Trophoblast cell (in vitro differentiated cells and primary cell): ENCODE data around the gene CRADD.

Experiments
- DNase-seq, 2 donors: peaks; one replicate each; pipeline ENCODE4 v3.0.0-alpha.2; 2016
- H2AFZ ChIP-seq: 2 replicates; pipeline ENCODE4 v1.6.1; 2013; ENCODE audit warnings: low read length, moderate library complexity, mild to moderate bottlenecking; ENCODE audit not compliant: insufficient read depth, poor library complexity
- H2AK5ac ChIP-seq: 2 replicates; pipeline ENCODE4 v1.6.1; 2013; ENCODE audit warnings: mild to moderate bottlenecking, low read length
- H2BK120ac ChIP-seq: 2 replicates; pipeline ENCODE4 v1.6.1; 2013; ENCODE audit warnings: low read length, mild to moderate bottlenecking, moderate library complexity; ENCODE audit not compliant: insufficient read depth, poor library complexity
- H2BK12ac ChIP-seq: 2 replicates; pipeline ENCODE4 v1.6.1; 2013; ENCODE audit warnings: mild to moderate bottlenecking, low read length, moderate library complexity
- H2BK5ac ChIP-seq: 2 replicates; pipeline ENCODE4 v1.6.1; 2013; ENCODE audit warnings: low read length, low read depth, moderate library complexity, mild to moderate bottlenecking; ENCODE audit not compliant: poor library complexity
- H3K14ac ChIP-seq: 2 replicates; pipeline ENCODE4 v1.6.1; 2013; ENCODE audit warnings: mild to moderate bottlenecking, low read length
- H3K18ac ChIP-seq: 2 replicates; pipeline ENCODE4 v1.6.1; 2013; ENCODE audit warnings: mild to moderate bottlenecking, low read length
- H3K23ac ChIP-seq: 2 replicates; pipeline ENCODE4 v1.6.1; 2013; ENCODE audit warnings: low read length
- H3K27ac ChIP-seq: 2 replicates; pipeline ENCODE4 v1.5.1; 2013; ENCODE audit warnings: low read depth, mild to moderate bottlenecking, inconsistent platforms, low read length, moderate library complexity
- H3K27me3 ChIP-seq: 2 replicates; pipeline ENCODE4 v1.6.1; 2013; ENCODE audit warnings: inconsistent platforms, mild to moderate bottlenecking, low read length, moderate library complexity; ENCODE audit not compliant: insufficient read depth
- H3K36me3 ChIP-seq, 2 experiments: 1 replicate in 1 of 2; 2 replicates in 1 of 2; pipeline ENCODE4 v1.6.1; 2013; ENCODE audit warnings: low read length in 2 of 2, mild to moderate bottlenecking in 2 of 2, moderate library complexity in 1 of 2; ENCODE audit not compliant: insufficient read depth in 2 of 2, control insufficient read depth in 1 of 2
- H3K4ac ChIP-seq: 2 replicates; pipeline ENCODE4 v1.6.1; 2013; ENCODE audit warnings: low read depth, mild to moderate bottlenecking, low read length, moderate library complexity
- H3K4me1 ChIP-seq, 2 experiments: 1 replicate in 1 of 2; 2 replicates in 1 of 2; pipeline ENCODE4 v1.6.1; 2013; ENCODE audit warnings: low read length in 2 of 2, mild to moderate bottlenecking in 2 of 2, moderate library complexity in 1 of 2; ENCODE audit not compliant: insufficient read depth in 2 of 2, control insufficient read depth in 1 of 2
- H3K4me2 ChIP-seq: 2 replicates; pipeline ENCODE4 v1.6.1; 2013; ENCODE audit warnings: inconsistent platforms, mild to moderate bottlenecking, low read length, moderate library complexity
- H3K4me3 ChIP-seq: 2 replicates; pipeline ENCODE4 v1.5.1; 2013; ENCODE audit warnings: mild to moderate bottlenecking, low read depth, low read length, inconsistent platforms
- H3K79me1 ChIP-seq: one replicate; pipeline ENCODE4 v1.6.1; 2013; ENCODE audit warnings: low read length
- H3K79me2 ChIP-seq: 2 replicates; pipeline ENCODE4 v1.6.1; 2013; ENCODE audit warnings: low read length, mild to moderate bottlenecking; ENCODE audit not compliant: control insufficient read depth, insufficient read depth, poor library complexity
- H3K9ac ChIP-seq: 2 replicates; pipeline ENCODE4 v1.6.1; 2013; ENCODE audit warnings: mild to moderate bottlenecking, low read length
- H3K9me3 ChIP-seq: 2 replicates; pipeline ENCODE4 v1.6.1; 2013; ENCODE audit warnings: low read depth, mild to moderate bottlenecking, control low read depth, inconsistent platforms, low read length; ENCODE audit not compliant: insufficient read depth
- H4K12ac ChIP-seq: 2 replicates; pipeline ENCODE4 v1.6.1; 2013; ENCODE audit warnings: low read depth, mild to moderate bottlenecking, low read length, moderate library complexity
- H4K8ac ChIP-seq: 2 replicates; pipeline ENCODE4 v1.6.1; 2013; ENCODE audit warnings: low read depth, mild to moderate bottlenecking, low read length, moderate library complexity
- H4K91ac ChIP-seq: one replicate; pipeline ENCODE4 v1.6.1; 2013; ENCODE audit warnings: low read depth, mild to moderate bottlenecking, low read length, moderate library complexity
- WGBS: extraction: QIAGEN DNeasy Blood & Tissue Kit; methylation state at CpG from one replicate; pipeline ENCODE4 v1.1.7; 2013; ENCODE audit warnings: missing lambda C conversion rate; ENCODE audit not compliant: insufficient read length, insufficient coverage; ENCODE audit errors: extremely low coverage; 5-methylcytosine and 5-hydroxymethylcytosine counted together

The CRADD gene

DNA sequence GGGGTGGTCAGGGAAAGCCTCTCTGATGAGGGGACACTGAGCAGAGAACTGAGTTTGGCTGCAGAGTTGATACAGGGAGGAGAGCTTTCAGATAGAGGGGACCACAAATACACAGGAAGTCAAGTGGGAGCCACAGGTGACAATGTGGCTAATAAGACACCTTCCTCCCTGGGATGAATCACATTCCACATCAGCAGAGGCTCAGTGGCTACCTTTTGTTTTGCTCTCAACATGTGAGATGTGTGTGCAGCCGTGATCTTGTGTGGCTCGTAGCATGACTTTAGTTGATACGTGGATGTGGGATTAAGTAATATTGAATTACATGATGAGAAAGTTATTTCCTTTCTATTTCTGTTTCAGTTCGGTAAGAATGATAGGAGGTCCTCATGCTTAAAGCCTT lies 7.5 kb downstream of the CRADD start:
- no peak overlapping the region for H2BK12ac ChIP-seq
- H2AK5ac ChIP-seq = no peak overlapping the region
- no CpG with 5 or more reads among the region's 4 CpGs for WGBS
- no peak overlapping the region for H3K14ac ChIP-seq
- no peak overlapping the region for H3K27ac ChIP-seq
- no peak overlapping the region for H3K18ac ChIP-seq
- no peak overlapping the region for H2AFZ ChIP-seq
- H3K4me2 ChIP-seq = no peak overlapping the region
- no peaks in the 10 kb centered on the region for H3K79me1 ChIP-seq
- DNase-seq = no peak
- no peak overlapping the region for H4K91ac ChIP-seq
- no peaks in the 10 kb centered on the region for H3K9me3 ChIP-seq
- H4K8ac ChIP-seq = no peak overlapping the region
- H3K79me2 ChIP-seq = no peaks in the 10 kb centered on the region
- H4K12ac ChIP-seq = no peak overlapping the region
- H3K36me3 ChIP-seq = no peaks in the 10 kb centered on the region
- H3K27me3 ChIP-seq = no peaks in the 10 kb centered on the region
- H3K4me1 ChIP-seq = peaks cover 0 to 4% of the 10 kb centered on the region in 2 experiments
- H3K23ac ChIP-seq = no peak overlapping the region
- no peak overlapping the region for H3K4me3 ChIP-seq
- no peak overlapping the region for H3K9ac ChIP-seq
- H3K4ac ChIP-seq = no peak overlapping the region
- no peak overlapping the region for H2BK120ac ChIP-seq
- no peak overlapping the region for H2BK5ac ChIP-seq

DNA sequence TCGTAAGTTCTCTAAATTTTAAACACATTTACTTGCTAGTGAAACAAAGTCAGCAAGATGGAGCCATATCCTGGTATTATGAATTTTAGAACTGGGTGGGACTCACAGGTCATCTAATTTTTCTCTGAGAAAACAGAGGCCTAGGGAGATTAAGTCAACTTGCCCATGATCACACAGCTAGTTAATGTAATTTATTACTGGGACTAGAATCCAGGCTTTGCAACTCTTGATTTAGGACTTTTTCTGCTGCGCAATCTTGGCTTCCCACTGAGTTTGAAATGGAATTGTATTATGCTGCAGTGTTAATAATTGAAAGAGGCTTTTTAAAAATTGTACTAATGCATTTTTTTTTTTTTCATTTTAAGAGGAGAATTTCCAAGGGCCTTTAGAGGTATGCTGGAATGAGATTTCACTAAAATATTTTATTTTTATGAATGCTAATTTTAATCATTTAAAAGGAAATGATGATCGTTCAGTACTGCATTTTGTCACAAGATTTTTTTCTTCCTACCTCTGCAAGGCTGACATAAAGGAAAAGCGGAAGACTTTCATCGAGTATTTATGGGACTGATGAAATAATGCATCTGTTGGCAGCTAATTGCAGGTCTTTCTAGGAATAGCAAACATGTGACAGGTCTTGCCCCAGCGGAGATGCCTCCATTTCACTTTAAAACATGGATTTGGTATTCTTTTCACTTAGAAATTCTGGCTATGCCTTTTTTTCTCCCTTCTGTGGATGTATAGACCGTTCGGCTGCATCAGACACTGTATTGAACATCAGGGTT lies 9.6 kb downstream of the CRADD start:
- no peak overlapping the region for H4K12ac ChIP-seq
- H2BK5ac ChIP-seq = no peak overlapping the region
- H3K9ac ChIP-seq = no peak overlapping the region
- no peak overlapping the region for H2BK12ac ChIP-seq
- H3K79me1 ChIP-seq = no peaks in the 10 kb centered on the region
- no CpG with 5 or more reads among the region's 8 CpGs for WGBS
- no peaks in the 10 kb centered on the region for H3K9me3 ChIP-seq
- no peak overlapping the region for H3K4me3 ChIP-seq
- no peak overlapping the region for H3K4ac ChIP-seq
- no peak overlapping the region for H3K23ac ChIP-seq
- no peak overlapping the region for H2AFZ ChIP-seq
- no peak overlapping the region for H4K91ac ChIP-seq
- H2BK120ac ChIP-seq = no peak overlapping the region
- H2AK5ac ChIP-seq = no peak overlapping the region
- H3K18ac ChIP-seq = no peak overlapping the region
- H4K8ac ChIP-seq = no peak overlapping the region
- no peak overlapping the region for H3K14ac ChIP-seq
- no peaks in the 10 kb centered on the region for H3K36me3 ChIP-seq
- H3K27me3 ChIP-seq = no peaks in the 10 kb centered on the region
- H3K4me2 ChIP-seq = no peak overlapping the region
- no peak overlapping the region for H3K27ac ChIP-seq
- peaks cover 0 to 4% of the 10 kb centered on the region in 2 experiments for H3K4me1 ChIP-seq
- no peaks in the 10 kb centered on the region for H3K79me2 ChIP-seq
- DNase-seq = no peak

DNA sequence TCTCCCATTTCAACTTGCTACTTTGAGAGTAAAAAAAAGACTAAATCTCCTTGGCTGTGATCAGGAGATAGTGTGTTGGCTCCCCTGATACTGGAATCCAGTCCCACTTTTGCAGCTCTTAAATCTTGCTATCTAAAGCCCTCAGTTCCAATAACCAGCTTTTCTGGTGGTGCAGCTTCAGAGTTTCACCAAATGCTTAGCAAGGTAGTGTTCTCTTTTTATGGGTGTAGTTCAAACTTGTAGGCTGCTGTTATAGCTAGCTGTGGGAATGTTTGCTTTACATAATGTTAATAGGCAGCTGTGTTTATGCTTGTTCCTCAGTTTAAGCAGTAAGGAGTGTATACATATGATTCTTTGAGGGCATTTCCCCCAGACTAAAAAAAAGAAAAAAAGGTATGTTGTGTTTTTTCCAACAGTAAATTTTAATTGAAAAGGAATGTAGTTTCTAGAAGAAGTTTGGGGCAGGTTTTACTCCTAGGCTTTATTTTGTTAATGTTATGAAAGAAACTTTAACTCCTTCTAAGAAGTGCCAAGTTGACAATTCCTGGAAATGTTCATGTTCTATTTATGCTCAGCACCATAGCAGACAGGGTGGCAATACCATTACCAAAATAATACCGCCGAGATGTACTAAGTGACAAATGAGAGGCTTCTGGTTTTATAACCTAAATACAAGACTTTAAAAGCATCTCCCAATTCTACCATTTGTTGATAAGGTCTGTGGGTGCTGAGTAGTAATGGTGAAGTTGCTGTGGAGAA lies 12.1 kb downstream of the CRADD start:
- H3K14ac ChIP-seq = no peak overlapping the region
- peaks cover 0 to 4% of the 10 kb centered on the region in 2 experiments for H3K4me1 ChIP-seq
- H3K9ac ChIP-seq = no peak overlapping the region
- no peak overlapping the region for H4K12ac ChIP-seq
- H2BK5ac ChIP-seq = peak overlapping the region; percentile 21
- no peaks in the 10 kb centered on the region for H3K27me3 ChIP-seq
- H3K9me3 ChIP-seq = no peaks in the 10 kb centered on the region
- no peak for DNase-seq
- H4K91ac ChIP-seq = no peak overlapping the region
- H2BK120ac ChIP-seq = no peak overlapping the region
- H3K27ac ChIP-seq = peak overlapping the region; percentile 44
- peak overlapping the region; percentile 40 for H3K4me2 ChIP-seq
- H2AFZ ChIP-seq = peak overlapping the region; percentile 41
- H3K18ac ChIP-seq = no peak overlapping the region
- H3K79me2 ChIP-seq = no peaks in the 10 kb centered on the region
- H3K4ac ChIP-seq = no peak overlapping the region
- H4K8ac ChIP-seq = no peak overlapping the region
- H3K36me3 ChIP-seq = no peaks in the 10 kb centered on the region
- H3K79me1 ChIP-seq = no peaks in the 10 kb centered on the region
- no peak overlapping the region for H3K23ac ChIP-seq
- WGBS = no CpG with 5 or more reads among the region's 2 CpGs
- H2AK5ac ChIP-seq = no peak overlapping the region
- no peak overlapping the region for H3K4me3 ChIP-seq
- no peak overlapping the region for H2BK12ac ChIP-seq

DNA sequence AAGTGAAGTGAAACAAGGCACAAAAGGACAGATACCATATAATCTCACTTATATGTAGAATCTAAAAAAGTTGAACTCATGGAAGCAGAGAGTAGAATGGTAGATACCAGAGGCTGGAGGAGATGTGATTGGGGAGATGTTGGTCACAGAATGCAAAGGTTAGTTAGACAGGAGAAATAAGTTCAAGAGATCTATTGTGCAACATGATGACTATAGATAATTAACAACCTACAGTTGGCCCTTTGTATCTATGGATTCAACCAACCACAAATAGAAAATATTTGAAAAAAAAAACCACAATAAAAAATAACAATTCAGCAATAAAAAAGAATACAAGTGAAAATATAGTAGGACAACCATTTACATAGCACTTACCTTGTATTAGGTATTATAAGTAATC lies 19.3 kb downstream of the CRADD start:
- Histone ChIP-seq H4K12ac (no peak overlapping the region), H3K9ac (no peak overlapping the region)

More for the DNA sequence above, 19.3 kb downstream of the CRADD start:
- Histone ChIP-seq H3K18ac (no peak overlapping the region), H3K23ac (no peak overlapping the region), H4K91ac (no peak overlapping the region), H2BK12ac (no peak overlapping the region), H2BK120ac (no peak overlapping the region), H3K4me1 (peaks cover 2% of the 10 kb centered on the region in 2 experiments), H3K4ac (no peak overlapping the region), H2AFZ (no peak overlapping the region), H3K9me3 (no peaks in the 10 kb centered on the region), H4K8ac (no peak overlapping the region), H3K27me3 (no peaks in the 10 kb centered on the region), H3K27ac (no peak overlapping the region), H2AK5ac (no peak overlapping the region), H2BK5ac (no peak overlapping the region), H3K36me3 (no peaks in the 10 kb centered on the region), H3K4me3 (no peak overlapping the region), H3K14ac (no peak overlapping the region), H3K79me2 (no peaks in the 10 kb centered on the region), H3K4me2 (no peak overlapping the region), H3K79me1 (peaks cover 2% of the 10 kb centered on the region)
- DNase-seq = no peak
